Stimulated activated CD4-positive, alpha-beta T cell treated with anti-CD3 and anti-CD28 coated beads, TNF-alpha, amount 100 ng/mL, for 1 hour (primary cell): Measurements from ENCODE around the gene ASCC1.
"Not testable (repeated sequence)": the region's sequence is repeated elsewhere in the genome, so short reads cannot be mapped to it uniquely, and the experiment has no call there.

Source experiments
- DNase-seq, 3 donors: peaks; one replicate each; pipeline ENCODE4 v3.0.0-alpha.2; 2020; ENCODE audit warnings: low read depth in 3 of 3, low spot score in 1 of 3

Gene ASCC1

DNA sequence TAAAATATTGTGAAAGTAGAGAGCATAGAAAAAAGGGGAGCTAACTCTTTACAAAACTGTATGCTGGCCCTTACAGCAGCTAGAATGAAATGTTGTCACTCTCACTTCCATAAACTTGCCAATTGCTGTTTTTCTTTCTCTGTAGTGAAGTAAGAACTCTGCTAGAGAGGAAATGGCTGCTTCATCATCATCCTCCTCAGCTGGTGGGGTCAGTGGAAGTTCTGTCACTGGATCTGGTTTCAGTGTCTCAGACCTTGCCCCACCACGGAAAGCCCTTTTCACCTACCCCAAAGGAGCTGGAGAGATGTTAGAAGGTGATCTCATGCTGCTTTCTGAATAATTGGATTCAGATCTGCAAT is 7.6 kb upstream of the ASCC1 start:
- no peak for DNase-seq

DNA sequence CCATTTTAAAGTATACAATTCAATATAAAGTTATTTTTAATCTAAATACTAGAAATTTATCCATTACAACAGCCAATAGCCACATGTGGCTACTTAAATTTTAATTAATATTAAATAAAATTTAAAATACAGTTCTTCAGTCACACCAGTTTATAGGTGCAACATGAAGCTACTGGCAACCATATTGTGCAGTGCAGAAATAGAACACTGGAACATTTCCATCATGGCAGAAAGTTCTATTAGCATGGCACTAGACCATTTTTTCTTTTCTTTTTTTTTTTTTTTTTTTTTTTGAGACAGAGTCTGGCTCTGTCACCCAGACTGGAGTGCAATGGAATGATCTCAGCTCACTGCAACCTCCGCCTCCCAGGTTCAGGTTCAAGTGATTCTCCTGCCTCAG is 5.2 kb upstream of the ASCC1 start:
- DNase-seq, result no peak

DNA sequence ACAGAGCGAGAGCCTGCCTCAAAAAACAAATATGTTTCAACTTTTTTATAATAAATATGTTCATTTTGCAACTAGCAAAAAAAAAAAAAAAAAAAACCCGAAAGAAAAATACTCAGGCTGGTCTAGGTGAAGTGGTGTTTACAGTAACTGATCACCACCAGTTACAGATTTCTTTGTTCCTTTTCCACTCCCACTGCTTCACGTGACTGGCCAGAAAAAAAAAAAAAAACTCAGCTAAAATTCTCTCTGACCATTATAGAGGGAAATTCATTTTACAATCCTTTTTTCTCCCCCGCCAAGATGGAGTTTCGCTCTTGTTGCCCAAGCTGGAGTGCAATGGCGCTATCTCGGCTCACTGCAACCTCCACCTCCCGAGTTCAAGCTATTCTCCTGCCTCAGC is 4.6 kb upstream of the ASCC1 start:
- DNase-seq, result no peak

DNA sequence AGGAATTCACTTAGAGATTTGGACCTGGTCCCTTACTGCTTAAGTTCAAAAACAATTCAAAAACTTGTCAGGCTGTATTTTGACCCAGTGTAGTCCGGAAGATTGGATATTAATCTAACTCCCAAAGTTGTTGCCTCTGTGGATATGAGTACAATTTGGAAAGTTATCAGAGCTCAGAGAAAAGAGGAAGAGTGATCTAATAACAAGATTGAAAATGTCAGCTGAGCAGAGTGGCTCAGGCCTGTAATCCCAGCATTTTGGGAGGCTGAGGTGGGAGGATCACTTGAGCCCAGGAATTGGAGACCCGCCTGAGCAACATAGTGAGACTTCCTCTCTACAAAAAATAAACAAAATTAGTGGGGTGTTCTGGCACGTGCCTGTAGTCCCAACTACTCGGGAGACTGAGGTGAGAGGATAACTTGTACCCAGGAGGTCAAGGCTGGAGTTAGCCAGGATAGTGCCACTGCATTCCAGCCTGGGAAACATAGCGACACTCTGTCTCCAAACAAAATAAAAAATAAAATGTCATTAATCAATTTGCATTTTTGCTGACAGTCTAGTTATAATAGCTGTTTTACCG is 3.2 kb upstream of the ASCC1 start:
- DNase-seq, result no peak

DNA sequence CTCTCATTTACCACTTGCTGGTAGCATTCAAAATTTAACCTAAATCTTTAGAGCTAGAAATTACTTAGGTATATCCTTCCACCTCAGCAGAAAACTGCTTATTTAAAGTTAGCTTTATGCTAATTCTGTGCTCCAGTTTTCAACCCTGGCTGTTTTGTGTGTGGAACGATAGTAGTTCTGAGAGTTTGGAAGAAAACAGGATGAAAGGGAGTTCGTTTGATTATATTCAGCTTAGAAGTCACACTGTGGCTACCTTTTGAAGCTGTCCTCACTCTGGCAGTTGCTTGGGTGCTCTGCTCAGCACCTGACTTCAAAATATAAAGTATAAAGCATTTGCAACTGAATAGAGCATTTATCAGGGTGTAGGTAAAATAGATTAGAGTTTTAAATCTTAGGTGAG is 2.6 kb upstream of the ASCC1 start:
- DNase-seq, result no peak

DNA sequence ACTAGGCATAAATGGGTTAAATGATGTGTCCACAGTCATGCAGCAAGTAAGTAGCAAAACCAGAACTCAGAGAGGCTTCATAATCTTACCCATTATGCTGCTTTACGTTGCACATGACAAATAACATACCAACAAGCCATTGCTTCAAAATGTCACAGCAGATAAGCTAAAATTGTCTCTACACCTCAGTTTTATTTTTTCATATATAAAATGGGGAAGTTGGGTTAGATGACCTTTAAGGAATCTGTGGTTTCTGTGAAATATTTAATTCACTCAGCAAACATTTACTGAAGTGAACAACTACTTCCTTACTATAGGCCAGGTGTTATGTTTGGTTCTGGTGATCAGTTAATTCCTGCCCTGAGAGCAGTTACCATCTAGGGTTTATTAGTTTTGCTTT is 2.2 kb upstream of the ASCC1 start:
- DNase-seq, result no peak

DNA sequence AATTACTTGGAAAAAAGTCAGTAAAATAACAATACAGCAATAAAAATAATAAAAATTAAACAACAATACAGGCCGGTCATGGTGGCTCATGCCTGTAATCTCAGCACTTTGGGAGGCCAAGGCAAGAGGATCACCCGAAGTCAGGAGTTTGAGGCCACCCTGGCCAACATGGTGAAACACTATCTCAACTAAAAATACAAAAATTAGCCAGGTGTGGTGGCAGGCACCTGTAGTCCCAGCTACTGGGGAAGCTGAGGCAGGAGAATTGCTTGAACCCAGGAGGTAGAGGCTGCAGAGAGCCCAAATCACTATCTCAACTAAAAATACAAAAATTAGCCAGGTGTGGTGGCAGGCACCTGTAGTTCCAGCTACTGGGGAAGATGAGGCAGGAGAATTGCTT is 4.2 kb downstream of the ASCC1 start:
- DNase-seq, result not testable (repeated sequence)

DNA sequence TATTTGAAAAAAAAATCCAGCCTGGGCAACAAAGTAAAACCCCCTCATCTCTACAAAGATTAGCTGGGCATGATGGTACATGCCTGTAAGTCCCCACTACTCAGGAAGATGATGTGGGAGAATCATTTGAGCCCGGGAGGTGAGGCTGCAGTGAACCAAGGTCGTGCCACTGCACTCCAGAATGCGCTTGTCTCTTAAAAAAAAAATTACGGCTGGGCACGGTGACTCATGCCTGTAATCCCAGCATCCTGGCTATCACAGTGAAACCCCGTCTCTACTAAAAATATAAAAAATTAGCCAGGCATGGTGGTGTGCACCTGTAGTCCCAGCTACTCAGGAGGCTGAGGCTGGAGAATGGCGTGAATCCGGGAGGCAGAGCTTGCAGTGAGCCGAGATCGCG is 4.7 kb downstream of the ASCC1 start:
- not testable (repeated sequence) for DNase-seq

DNA sequence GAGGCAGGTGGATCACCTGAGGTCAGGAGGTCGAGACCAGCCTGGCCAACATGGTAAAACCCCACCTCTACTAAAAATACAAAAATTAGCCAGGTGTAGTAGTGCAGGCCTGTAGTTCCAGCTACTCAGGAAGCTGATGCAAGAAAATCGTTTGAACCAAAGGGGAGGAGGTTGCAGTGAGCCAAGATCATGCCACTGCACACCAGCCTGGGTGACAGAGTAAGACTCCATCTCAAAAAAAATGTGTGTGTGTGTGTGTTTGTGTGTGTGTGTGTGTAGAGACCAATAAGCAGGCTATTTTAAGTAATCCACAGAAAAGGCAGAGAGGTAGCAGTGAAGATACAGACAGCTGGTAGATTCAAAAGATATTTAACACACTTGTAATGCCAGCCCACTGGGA is 7.5 kb downstream of the ASCC1 start:
- DNase-seq, result not testable (repeated sequence)

DNA sequence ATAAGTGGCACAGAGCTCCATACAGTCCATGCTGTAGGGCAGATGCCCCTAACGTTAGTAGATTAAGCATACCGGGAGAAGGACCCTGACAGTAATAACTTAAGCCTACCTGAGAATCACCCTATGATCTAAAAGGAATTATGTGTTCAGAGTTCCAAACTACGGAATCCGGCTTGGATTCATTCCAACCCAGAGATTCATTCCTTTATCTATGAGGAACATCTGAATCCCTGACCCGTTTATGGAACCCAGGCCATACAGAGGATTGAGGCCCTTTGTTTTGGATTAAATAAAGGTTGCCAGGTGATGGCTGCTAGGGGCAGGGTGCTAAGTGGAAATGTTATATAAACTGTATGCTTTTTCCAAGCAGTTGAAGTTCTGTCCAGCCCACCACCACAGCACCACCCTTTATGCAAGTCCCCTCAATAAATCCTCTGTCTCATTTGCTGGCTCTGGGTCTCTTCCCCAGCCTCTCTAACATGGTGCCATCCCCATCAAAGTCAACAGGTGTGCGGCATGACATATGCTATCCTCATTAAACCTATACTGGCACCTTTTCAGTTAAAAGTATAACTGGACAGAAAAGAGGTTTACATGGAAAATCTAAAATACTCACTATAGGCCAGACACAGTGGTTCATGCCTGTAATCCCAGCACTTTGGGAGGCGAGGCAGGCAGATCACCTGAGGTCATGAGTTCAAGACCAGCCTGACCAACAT is 9.4 kb downstream of the ASCC1 start:
- DNase-seq, result no peak

DNA sequence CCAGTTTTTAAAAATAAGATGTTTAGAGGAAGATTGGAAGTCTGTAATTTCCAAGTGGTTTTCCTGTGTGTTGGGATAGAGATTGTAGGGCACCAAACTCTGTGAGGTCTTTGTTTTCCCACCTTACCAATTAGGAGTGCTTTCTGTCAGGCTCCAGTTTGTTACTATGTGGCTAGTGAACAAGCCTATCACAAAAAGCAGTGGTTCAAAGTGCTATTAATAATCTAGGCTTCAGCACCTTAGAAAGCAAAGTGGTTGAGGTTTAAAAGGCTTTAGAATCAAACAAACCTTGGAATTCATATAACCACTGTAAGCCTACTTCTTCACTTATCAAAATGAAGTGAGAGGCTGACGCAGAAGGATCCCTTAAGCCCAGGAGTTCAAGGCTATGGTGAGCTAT is 11.4 kb downstream of the ASCC1 start:
- no peak for DNase-seq

DNA sequence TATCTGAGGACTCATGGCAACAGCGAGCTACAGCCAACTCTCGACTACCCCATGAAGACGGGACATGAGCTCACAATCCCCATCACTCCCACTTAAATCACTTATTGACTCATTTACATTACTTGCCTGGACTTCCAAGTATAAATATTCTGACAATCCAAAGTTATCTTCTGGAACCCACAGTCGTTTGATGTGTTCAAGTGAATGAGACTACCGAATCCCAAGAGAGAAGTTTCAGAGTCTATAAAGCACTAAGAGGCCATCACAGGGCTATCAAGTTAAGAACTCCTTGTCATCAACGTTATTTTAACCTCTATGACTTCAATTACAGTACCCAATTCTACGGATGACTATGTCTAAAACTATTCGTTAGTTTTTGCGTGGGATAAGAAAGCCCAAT is 11.8 kb downstream of the ASCC1 start:
- no peak for DNase-seq

DNA sequence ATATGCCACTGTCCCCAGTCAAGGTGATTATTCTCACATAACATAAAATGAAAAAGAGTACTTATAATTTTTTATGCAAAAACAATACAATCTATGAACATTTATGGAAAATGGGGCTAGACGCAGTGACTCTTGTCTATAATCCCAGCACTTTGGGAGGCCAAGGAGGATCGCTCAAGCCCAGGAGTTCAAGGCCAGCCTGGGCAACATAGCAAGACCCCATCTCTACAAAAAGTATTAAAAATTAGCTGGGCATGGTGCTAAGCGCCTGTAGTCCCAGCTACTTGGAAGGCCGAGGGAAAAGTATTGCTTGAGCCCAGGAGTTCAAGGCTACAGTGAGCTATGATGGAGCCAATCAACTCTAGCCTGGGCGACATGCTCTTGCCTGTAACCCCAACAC is 14.8 kb downstream of the ASCC1 start:
- no peak for DNase-seq

DNA sequence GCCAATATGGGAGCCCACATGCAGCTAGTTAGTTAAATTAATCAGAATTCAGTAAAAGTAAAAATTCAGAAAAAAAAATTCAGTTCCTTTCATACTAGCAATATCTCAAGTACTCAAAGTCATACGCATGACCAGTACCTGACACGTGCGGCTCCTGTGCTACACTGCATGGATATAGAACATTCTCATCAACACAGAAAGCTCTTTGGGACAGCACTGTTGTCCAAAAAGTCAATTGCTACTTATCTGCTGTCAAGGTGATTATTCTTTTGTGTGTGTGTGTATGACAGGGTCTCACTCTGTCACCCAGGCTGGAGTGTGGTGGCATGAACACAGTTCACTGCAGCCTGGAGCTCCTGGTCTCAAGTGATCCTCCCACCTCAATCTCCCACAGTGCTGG is 15.2 kb downstream of the ASCC1 start:
- no peak for DNase-seq

DNA sequence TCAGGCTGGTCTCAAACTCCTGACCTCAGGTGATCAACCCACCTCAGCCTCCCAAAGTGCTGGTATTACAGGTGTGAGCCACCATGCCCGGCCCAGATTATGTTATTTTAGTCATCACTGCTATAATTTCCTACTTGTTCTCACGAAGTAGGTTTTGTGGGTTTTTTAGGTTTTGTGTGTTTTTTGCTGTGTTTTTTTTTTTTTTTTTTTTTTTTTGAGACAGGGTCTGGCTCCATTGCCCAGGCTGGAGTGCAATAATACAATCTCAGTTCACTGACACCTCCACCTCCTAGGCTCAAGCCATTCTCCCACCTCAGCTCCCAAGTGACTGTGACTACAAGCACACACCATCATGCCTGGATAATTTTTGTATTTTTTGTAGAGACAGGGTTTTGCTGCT is 21.1 kb downstream of the ASCC1 start:
- no peak for DNase-seq

DNA sequence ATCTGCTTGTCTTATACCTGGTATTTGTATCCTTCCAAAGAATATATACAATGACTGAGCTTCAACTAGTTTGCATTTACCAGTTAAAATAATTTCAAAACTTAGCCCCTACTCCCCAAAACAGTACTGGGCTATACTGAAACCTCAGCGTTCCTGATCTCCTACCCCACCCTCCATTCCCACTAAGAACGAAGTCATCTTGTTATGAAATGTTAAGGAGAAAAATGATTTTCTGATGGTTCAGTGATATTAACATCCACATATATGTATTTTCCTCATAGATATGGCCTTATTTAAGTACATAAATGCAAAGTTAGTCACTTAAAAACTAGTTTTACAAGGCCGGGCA is 29.1 kb downstream of the ASCC1 start:
- DNase-seq, result no peak

DNA sequence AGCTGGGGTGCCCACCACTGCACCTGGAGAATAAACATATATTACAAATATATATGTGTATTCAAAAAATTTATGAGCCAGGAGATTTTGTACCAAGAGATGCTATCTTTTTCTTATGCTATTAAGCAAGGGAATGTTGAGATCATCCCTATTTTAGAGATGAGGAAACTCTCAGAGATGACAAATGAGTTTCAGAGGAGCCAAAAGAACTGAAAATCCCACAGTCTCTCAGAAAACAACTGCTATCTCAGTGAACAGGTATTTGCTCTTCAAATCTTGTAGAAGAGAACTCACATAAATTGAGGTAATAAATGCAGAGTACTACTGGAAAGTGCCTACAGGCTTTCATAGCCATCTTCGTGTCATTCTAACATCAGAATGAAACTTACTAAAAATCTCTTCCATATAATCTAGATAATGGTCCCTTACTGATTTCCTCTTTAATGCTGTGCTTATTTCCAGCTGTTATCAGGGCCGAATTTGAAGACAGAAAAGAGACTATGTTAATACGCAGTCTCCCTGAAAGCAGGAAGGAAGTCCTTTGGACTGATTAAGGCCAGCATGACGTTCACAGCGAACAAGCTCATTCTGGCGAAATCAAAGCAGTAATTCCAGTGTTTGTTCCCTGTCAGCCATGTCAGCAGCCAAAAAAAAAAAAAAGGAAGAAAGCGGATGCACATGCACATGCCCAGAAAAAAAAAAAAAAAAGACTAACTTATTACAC is 29.7 kb downstream of the ASCC1 start:
- no peak for DNase-seq

DNA sequence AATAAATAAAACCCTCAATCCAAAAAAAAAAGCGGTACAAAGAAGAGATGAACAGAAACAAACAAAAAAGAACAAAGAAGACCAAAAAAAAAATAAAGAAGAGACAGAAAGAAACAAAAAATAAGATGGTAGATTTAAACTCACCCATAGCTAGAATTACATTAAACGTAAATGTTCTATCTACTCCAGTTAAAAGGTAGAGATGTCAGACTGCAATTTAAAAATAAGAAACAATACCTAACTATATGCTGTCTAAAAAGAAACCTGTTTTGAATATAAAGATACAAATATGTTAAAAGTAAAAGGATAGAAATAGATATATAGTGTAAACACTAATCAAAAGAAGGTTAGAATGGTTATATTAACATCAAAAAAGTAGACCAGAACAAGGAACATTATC is 31.9 kb downstream of the ASCC1 start:
- DNase-seq, result no peak

DNA sequence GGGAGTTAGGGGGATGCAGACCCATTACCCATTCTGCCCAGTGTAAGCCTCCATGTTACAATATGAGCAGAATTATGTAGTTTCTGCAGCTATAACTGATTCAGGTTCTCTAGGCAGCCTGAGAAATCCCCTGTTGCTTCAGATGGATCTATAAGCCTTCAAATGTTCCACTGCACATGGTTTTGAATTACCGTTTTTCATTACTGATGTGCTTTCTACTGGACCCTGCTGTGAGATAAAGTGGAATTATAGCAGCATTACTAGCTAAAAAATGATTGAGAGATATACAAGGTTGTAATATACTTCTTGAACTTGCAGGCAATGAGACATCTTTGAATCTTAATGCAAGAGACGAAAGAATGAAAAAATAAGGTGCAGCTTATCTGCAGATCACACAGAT is 38.6 kb downstream of the ASCC1 start:
- DNase-seq, result no peak

DNA sequence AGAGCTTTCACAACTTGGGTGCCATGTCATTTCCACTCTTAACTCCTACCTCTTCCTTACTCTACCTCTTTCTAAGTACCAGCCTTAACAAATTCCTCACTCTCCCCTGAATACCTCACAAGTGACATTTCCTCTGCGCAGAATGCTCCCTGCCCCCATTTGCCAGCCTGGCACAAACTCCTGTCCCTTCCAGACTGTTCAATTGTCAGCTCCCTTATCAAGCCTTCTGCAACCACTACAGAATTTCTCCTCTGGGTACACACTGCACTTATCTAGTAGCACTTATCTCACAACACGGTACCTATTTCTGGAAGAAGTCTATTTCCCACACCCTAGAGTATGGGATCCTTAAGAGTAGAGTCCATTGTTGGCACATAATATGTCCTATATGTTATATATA is 39.4 kb downstream of the ASCC1 start:
- no peak for DNase-seq

DNA sequence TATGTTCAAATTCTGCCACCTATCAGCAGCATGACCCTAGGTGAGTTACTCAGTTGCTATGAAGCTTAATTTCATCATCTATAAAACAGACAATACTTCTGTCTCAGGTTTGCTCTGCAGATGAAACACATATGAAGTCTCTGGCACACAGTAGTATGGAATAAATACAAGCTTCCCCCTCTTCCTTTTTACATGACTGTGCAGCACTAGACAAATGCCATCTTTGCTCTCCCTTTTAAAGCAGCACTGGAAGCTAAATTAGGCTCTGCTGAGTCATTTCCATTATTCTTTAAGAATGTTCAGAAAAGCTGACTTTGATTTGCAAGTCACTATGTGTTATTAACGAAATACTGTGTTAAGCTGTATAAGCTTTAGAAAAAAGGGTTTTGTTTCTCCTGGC is 40.9 kb downstream of the ASCC1 start:
- no peak for DNase-seq

DNA sequence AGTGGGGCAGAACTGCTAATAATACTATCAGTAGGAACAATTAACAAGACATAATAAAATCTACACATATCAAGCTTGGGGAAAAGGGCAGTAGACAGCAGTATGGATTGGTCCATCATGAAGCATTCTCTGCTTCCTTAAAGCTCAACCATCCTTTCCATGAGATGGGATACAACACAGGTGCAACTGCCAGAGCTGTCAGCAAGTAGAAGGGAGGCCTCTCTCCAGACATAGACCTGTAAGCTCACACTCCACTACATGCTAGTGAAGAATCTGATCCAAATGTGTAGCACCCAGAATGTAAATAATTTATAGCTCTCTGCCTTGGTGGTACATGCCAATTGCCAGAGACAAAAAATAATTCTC is 41.8 kb downstream of the ASCC1 start:
- DNase-seq, result no peak
